Measurements from ENCODE around the gene ADSL. TPM values are rescaled to one million over a fixed set of nuclear protein-coding genes. Genes with fewer than 3 reads are reported as not detected.

ADSL gene
- 10 to 100 TPM; 32.0 to 98.1 (median 77.8) TPM for total RNA-seq

GRCh38 chr22:40346185-40347118 lies at the start of gene ADSL:
Gene ADSL, plus strand, starts transcription at chr22:40346500. Its CDS starts 59 bp downstream, at chr22:40346559.
- WGBS, 2 donors: 0% methylated on average over 14 to 25 of the region's 65 CpGs
- peak; percentile 46 for DNase-seq
- H3K9me3 ChIP-seq: no peaks in the 10 kb centered on the region
- H3K36me3 ChIP-seq: peaks cover 0 to 32% (median 15%) of the 10 kb centered on the region in 3 donors
- TF ChIP-seq CTCF (IDR thresholded peaks at IDR 0.05): peak in 3 of 6 experiments; percentile 13 to 23 (median 16)
- TF ChIP-seq POLR2A (IDR thresholded peaks at IDR 0.05): peak in 3 of 4 donors; percentile 5 to 83 (median 82)
- no peaks in the 10 kb centered on the region for H3K27me3 ChIP-seq
- peak within 1 kb of the TSS; percentile 50 to 85 (median 66) for H3K4me3 ChIP-seq
- peaks cover 15 to 36% (median 20%) of the 10 kb centered on the region in 3 donors for H3K4me1 ChIP-seq
- intact Hi-C loops (cut with DNase I): loop anchor here (5.0 to 10.0 kb wide), 2 partner anchors 304 to 802 kb away; no protein-coding TSS in a partner anchor
- peak within 1 kb of the TSS; percentile 79 to 92 (median 87) for H3K27ac ChIP-seq

GRCh38 chr22:40300316-40300715 lies 46.0 kb upstream of the ADSL start:
- H3K36me3 ChIP-seq: peaks cover 0 to 85% (median 27%) of the 10 kb centered on the region in 3 donors
- no peaks in the 10 kb centered on the region for H3K4me1 ChIP-seq
- H3K27ac ChIP-seq: no peak overlapping the region
- DNase-seq: no peak
- no peaks in the 10 kb centered on the region for H3K9me3 ChIP-seq
- no peaks in the 10 kb centered on the region for H3K27me3 ChIP-seq
- intact Hi-C loops (cut with DNase I): no loop called here
- TF ChIP-seq POLR2A (IDR thresholded peaks at IDR 0.05) (no peak), CTCF (IDR thresholded peaks at IDR 0.05) (no peak)
- no peak overlapping the region for H3K4me3 ChIP-seq

GRCh38 chr22:40300884-40301672 lies 45.2 kb upstream of the ADSL start:
- Histone ChIP-seq H3K4me3 (no peak overlapping the region), H3K27ac (no peak overlapping the region), H3K36me3 (peaks cover 0 to 85% (median 27%) of the 10 kb centered on the region in 3 donors), H3K4me1 (no peaks in the 10 kb centered on the region), H3K9me3 (no peaks in the 10 kb centered on the region), H3K27me3 (no peaks in the 10 kb centered on the region)
- no peak for TF ChIP-seq POLR2A (IDR thresholded peaks at IDR 0.05)
- no peak for TF ChIP-seq CTCF (IDR thresholded peaks at IDR 0.05)
- 70 to 72% methylated on average over 2 to 5 of the region's 11 CpGs for WGBS, 2 donors
- intact Hi-C loops (cut with DNase I): no loop called here
- no peak for DNase-seq

- Histone ChIP-seq H3K27me3 (no peaks in the 10 kb centered on the region), H3K36me3 (peaks cover under 1 to 85% (median 27%) of the 10 kb centered on the region in 3 donors), H3K4me1 (no peaks in the 10 kb centered on the region), H3K4me3 (no peak overlapping the region), H3K9me3 (no peaks in the 10 kb centered on the region), H3K27ac (no peak overlapping the region)
- intact Hi-C loops (cut with DNase I): no loop called here
- DNase-seq: no peak
- WGBS, 2 donors: 80 to 96% methylated on average over 11 of the region's 11 CpGs
- no peak for TF ChIP-seq POLR2A (IDR thresholded peaks at IDR 0.05)
- no peak for TF ChIP-seq CTCF (IDR thresholded peaks at IDR 0.05)
Measured at GRCh38 chr22:40302149-40302548, 44.2 kb upstream of the ADSL start.
